Liver (tissue), 9 donors: ENCODE results near the gene USP14. TPM values are rescaled to one million over a fixed set of nuclear protein-coding genes. Genes with fewer than 3 reads are reported as not detected.

Experiments used
- DNase-seq: peaks from one replicate; pipeline ENCODE4 v3.0.0-alpha.2; 2017; ENCODE audit warnings: low spot score
- H3K27ac ChIP-seq, 2 donors: one replicate each; pipeline ENCODE4 v1.7.0; 2013; ENCODE audit warnings: inconsistent platforms in 2 of 2, low read length in 2 of 2, control low read depth in 1 of 2, low read depth in 1 of 2, mild to moderate bottlenecking in 1 of 2
- H3K27me3 ChIP-seq, 4 donors: one replicate each; pipeline versions ENCODE4 v1.6.1 to v1.7.0; 2013; ENCODE audit warnings: low read length in 3 of 4, inconsistent platforms in 1 of 4, mild to moderate bottlenecking in 1 of 4, moderate library complexity in 1 of 4; ENCODE audit not compliant: control insufficient read depth in 4 of 4, insufficient read depth in 4 of 4
- H3K36me3 ChIP-seq, 4 donors: one replicate each; pipeline versions ENCODE4 v1.6.1 to v1.7.0; 2013; ENCODE audit warnings: low read length in 3 of 4, mild to moderate bottlenecking in 3 of 4, low read depth in 1 of 4, moderate library complexity in 1 of 4; ENCODE audit not compliant: control insufficient read depth in 4 of 4, insufficient read depth in 3 of 4
- H3K4me1 ChIP-seq, 4 donors: one replicate each; pipeline versions ENCODE4 v1.6.1 to v1.7.0; 2013; ENCODE audit warnings: low read length in 3 of 4, mild to moderate bottlenecking in 3 of 4, moderate library complexity in 1 of 4; ENCODE audit not compliant: control insufficient read depth in 4 of 4, insufficient read depth in 4 of 4
- H3K4me3 ChIP-seq, 3 donors: one replicate each; pipeline versions ENCODE4 v1.6.1 to v1.7.0; 2013; ENCODE audit warnings: low read length in 3 of 3, control low read depth in 1 of 3, low read depth in 1 of 3, mild to moderate bottlenecking in 1 of 3
- H3K9ac ChIP-seq, 2 donors: one replicate each; pipeline ENCODE4 v1.7.0; 2013; ENCODE audit warnings: low read length in 2 of 2, mild to moderate bottlenecking in 2 of 2, moderate library complexity in 2 of 2, control low read depth in 1 of 2, low read depth in 1 of 2
- H3K9me3 ChIP-seq, 4 donors: one replicate each; pipeline versions ENCODE4 v1.6.1 to v1.7.0; 2013; ENCODE audit warnings: low read length in 3 of 4; ENCODE audit not compliant: control insufficient read depth in 4 of 4
- EGR1 ChIP-seq, 2 donors: IDR thresholded peaks; 2 replicates each; pipeline ENCODE4 v1.6.1; 2016 to 2018; ENCODE audit warnings: antibody characterized with exemption in 2 of 2, low read depth in 2 of 2
- FOXA1 ChIP-seq: IDR thresholded peaks from 2 replicates; pipeline ENCODE4 v1.6.1; 2016; ENCODE audit warnings: antibody characterized with exemption
- GABPA ChIP-seq, 2 donors: IDR thresholded peaks in 1 of 2; conservative IDR thresholded peaks in 1 of 2; 2 replicates each; pipeline ENCODE4 v1.6.1; 2016; ENCODE audit warnings: antibody characterized with exemption in 2 of 2, mild to moderate bottlenecking in 1 of 2, moderate library complexity in 1 of 2
- HNF4A ChIP-seq, 2 donors: conservative IDR thresholded peaks; 2 replicates each; pipeline ENCODE4 v1.6.1; 2016; ENCODE audit warnings: antibody characterized with exemption in 2 of 2, mild to moderate bottlenecking in 2 of 2
- HNF4G ChIP-seq: IDR thresholded peaks from 2 replicates; pipeline ENCODE4 v1.6.1; 2016; ENCODE audit warnings: antibody characterized with exemption
- JUND ChIP-seq, 2 donors: IDR thresholded peaks; 2 replicates each; pipeline ENCODE4 v1.6.1; 2016; ENCODE audit warnings: antibody characterized with exemption in 2 of 2
- NR2F2 ChIP-seq: IDR thresholded peaks from 2 replicates; pipeline ENCODE4 v1.6.1; 2016; ENCODE audit warnings: antibody characterized with exemption
- RXRA ChIP-seq, 2 donors: IDR thresholded peaks; 2 replicates each; pipeline ENCODE4 v1.6.1; 2017 to 2018; ENCODE audit warnings: antibody characterized with exemption in 2 of 2, mild to moderate bottlenecking in 1 of 2
- SP1 ChIP-seq: IDR thresholded peaks from 2 replicates; pipeline ENCODE4 v1.6.1; 2018; ENCODE audit warnings: antibody characterized with exemption, mild to moderate bottlenecking
- TAF1 ChIP-seq: conservative IDR thresholded peaks from 2 replicates; pipeline ENCODE4 v1.6.1; 2016; ENCODE audit warnings: antibody characterized with exemption, mild to moderate bottlenecking
- YY1 ChIP-seq: IDR thresholded peaks from 2 replicates; pipeline ENCODE4 v1.6.1; 2016; ENCODE audit warnings: antibody characterized with exemption, mild to moderate bottlenecking
- WGBS: extraction: QIAGEN DNeasy Blood & Tissue Kit; methylation state at CpG from one replicate; pipeline ENCODE4 v1.1.7; 2013; 5-methylcytosine and 5-hydroxymethylcytosine counted together
- polyA plus RNA-seq, 2 donors: library from polyadenylated mRNA; stranded (reverse) in 1 of 2; unstranded in 1 of 2; fragments of 200-250 nt in 1 of 2; fragments of >200 nt in 1 of 2; fragmentation: Nextera tagmentation in 1 of 2; extraction: Ambion mirVana in 1 of 2; gene quantifications; one replicate each; pipeline versions ENCODE4 v1.2.1 to v1.2.3, GENCODE V29; 2013 to 2015
- total RNA-seq, 2 donors: library from RNA; depleted of rRNA; stranded (reverse); fragments of >200 nt; gene quantifications; one replicate each; pipeline ENCODE4 v1.2.3, GENCODE V29; 2014
- TF ChIP-seq, protein P1 (sequence below): IDR thresholded peaks from 2 replicates; pipeline ENCODE4 v1.6.1; 2016; ENCODE audit warnings: antibody characterized with exemption
- TF ChIP-seq, protein P2 (sequence below): fragments of 150-350 bp; IDR thresholded peaks from 2 replicates; pipeline ENCODE4 v1.5.1; 2017; ENCODE audit warnings: improper control_type of control experiment, low read depth, low read length; ENCODE audit not compliant: missing input control
- TF ChIP-seq, protein P3 (sequence below): IDR thresholded peaks from 2 replicates; pipeline ENCODE4 v1.6.1; 2016; ENCODE audit warnings: antibody characterized with exemption
- TF ChIP-seq, protein P4 (sequence below): IDR thresholded peaks from 2 replicates; pipeline ENCODE4 v1.6.1; 2016; ENCODE audit warnings: antibody characterized with exemption, mild to moderate bottlenecking
- donor health status: healthy.
- donor health status: healthy.
- donor health status: healthy.
- donor health status: healthy.
- donor health status: healthy.

Gene USP14
- total and polyA plus RNA-seq, 4 donors = 16.2 to 28.3 (median 20.7) TPM

DNA sequence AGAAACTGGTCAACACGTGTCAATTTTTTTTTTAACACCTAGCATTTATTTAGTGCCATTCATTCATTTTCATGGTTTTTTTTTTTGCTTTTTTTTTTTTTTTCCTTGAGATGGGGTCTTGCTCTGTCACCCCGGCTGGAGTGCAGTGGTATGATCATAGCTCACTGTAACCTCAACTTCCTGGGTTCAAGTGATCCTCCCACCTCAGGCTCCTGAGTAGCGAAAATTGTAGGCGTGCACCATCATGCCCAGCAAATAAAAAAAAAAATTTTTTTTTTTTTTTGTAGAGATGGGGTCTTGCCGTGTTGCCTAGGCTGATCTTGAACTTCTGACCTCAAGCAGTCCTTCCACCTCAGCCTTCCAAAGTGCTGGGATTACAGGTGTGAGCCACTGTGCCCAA, 21.1 kb downstream of the USP14 start:
- H3K36me3 ChIP-seq = peaks cover 0 to 19% (median 10%) of the 10 kb centered on the region in 4 donors
- WGBS = 91% methylated on average over 5 of the region's 5 CpGs
- no peak overlapping the region for H3K9ac ChIP-seq
- no peaks in the 10 kb centered on the region for H3K27me3 ChIP-seq
- no peaks in the 10 kb centered on the region for H3K9me3 ChIP-seq
- no peak for DNase-seq
- H3K4me1 ChIP-seq = peaks cover 0 to 2% (median 0%) of the 10 kb centered on the region in 4 donors
- no peak overlapping the region for H3K27ac ChIP-seq
- TF ChIP-seq GABPA (IDR thresholded peaks at IDR 0.05 in 1 of 2, conservative IDR thresholded peaks at IDR 0.05 in 1 of 2) (no peak), JUND (IDR thresholded peaks at IDR 0.05) (no peak), TAF1 (no peak), SP1 (no peak)
- TF ChIP-seq, protein P1, sequence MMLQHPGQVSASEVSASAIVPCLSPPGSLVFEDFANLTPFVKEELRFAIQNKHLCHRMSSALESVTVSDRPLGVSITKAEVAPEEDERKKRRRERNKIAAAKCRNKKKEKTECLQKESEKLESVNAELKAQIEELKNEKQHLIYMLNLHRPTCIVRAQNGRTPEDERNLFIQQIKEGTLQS = no peak
- H3K4me3 ChIP-seq = no peak overlapping the region

GRCh38 chr18:181711-182110, 23.4 kb downstream of the USP14 start:
- H3K27ac ChIP-seq = no peak overlapping the region
- H3K9me3 ChIP-seq = no peaks in the 10 kb centered on the region
- H3K27me3 ChIP-seq = no peaks in the 10 kb centered on the region
- DNase-seq = no peak
- peaks cover 0 to 23% (median 11%) of the 10 kb centered on the region in 4 donors for H3K36me3 ChIP-seq
- TF ChIP-seq, protein P2, sequence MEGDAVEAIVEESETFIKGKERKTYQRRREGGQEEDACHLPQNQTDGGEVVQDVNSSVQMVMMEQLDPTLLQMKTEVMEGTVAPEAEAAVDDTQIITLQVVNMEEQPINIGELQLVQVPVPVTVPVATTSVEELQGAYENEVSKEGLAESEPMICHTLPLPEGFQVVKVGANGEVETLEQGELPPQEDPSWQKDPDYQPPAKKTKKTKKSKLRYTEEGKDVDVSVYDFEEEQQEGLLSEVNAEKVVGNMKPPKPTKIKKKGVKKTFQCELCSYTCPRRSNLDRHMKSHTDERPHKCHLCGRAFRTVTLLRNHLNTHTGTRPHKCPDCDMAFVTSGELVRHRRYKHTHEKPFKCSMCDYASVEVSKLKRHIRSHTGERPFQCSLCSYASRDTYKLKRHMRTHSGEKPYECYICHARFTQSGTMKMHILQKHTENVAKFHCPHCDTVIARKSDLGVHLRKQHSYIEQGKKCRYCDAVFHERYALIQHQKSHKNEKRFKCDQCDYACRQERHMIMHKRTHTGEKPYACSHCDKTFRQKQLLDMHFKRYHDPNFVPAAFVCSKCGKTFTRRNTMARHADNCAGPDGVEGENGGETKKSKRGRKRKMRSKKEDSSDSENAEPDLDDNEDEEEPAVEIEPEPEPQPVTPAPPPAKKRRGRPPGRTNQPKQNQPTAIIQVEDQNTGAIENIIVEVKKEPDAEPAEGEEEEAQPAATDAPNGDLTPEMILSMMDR = no peak
- TF ChIP-seq, protein P3, sequence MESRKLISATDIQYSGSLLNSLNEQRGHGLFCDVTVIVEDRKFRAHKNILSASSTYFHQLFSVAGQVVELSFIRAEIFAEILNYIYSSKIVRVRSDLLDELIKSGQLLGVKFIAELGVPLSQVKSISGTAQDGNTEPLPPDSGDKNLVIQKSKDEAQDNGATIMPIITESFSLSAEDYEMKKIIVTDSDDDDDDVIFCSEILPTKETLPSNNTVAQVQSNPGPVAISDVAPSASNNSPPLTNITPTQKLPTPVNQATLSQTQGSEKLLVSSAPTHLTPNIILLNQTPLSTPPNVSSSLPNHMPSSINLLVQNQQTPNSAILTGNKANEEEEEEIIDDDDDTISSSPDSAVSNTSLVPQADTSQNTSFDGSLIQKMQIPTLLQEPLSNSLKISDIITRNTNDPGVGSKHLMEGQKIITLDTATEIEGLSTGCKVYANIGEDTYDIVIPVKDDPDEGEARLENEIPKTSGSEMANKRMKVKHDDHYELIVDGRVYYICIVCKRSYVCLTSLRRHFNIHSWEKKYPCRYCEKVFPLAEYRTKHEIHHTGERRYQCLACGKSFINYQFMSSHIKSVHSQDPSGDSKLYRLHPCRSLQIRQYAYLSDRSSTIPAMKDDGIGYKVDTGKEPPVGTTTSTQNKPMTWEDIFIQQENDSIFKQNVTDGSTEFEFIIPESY = no peak
- TF ChIP-seq GABPA (IDR thresholded peaks at IDR 0.05 in 1 of 2, conservative IDR thresholded peaks at IDR 0.05 in 1 of 2) (no peak), RXRA (IDR thresholded peaks at IDR 0.05) (no peak), SP1 (no peak), FOXA1 (no peak), YY1 (no peak), HNF4G (no peak), NR2F2 (no peak), TAF1 (no peak), JUND (IDR thresholded peaks at IDR 0.05) (no peak), HNF4A (conservative IDR thresholded peaks at IDR 0.05) (no peak), EGR1 (IDR thresholded peaks at IDR 0.05; ENCODE audit: low read depth in 2 of 2) (no peak)
- TF ChIP-seq, protein P4, sequence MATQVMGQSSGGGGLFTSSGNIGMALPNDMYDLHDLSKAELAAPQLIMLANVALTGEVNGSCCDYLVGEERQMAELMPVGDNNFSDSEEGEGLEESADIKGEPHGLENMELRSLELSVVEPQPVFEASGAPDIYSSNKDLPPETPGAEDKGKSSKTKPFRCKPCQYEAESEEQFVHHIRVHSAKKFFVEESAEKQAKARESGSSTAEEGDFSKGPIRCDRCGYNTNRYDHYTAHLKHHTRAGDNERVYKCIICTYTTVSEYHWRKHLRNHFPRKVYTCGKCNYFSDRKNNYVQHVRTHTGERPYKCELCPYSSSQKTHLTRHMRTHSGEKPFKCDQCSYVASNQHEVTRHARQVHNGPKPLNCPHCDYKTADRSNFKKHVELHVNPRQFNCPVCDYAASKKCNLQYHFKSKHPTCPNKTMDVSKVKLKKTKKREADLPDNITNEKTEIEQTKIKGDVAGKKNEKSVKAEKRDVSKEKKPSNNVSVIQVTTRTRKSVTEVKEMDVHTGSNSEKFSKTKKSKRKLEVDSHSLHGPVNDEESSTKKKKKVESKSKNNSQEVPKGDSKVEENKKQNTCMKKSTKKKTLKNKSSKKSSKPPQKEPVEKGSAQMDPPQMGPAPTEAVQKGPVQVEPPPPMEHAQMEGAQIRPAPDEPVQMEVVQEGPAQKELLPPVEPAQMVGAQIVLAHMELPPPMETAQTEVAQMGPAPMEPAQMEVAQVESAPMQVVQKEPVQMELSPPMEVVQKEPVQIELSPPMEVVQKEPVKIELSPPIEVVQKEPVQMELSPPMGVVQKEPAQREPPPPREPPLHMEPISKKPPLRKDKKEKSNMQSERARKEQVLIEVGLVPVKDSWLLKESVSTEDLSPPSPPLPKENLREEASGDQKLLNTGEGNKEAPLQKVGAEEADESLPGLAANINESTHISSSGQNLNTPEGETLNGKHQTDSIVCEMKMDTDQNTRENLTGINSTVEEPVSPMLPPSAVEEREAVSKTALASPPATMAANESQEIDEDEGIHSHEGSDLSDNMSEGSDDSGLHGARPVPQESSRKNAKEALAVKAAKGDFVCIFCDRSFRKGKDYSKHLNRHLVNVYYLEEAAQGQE = no peak
- TF ChIP-seq, protein P1 = no peak
- no peak overlapping the region for H3K9ac ChIP-seq
- no peak overlapping the region for H3K4me3 ChIP-seq
- peaks cover 0 to 2% (median 0%) of the 10 kb centered on the region in 4 donors for H3K4me1 ChIP-seq
